ENCODE measurements around the gene PSD. TPM values are rescaled to one million over a fixed set of nuclear protein-coding genes. Genes with fewer than 3 reads are reported as not detected.

The PSD gene
- total and polyA plus RNA-seq, 10 of the 15 experiments (the other 5 are each of a cell fraction or from before 2014, with no cell fraction given) = 0.11 to 2.0 (median 0.49) TPM; not detected in 2

GRCh38 chr10:102394079-102394800, 24.3 kb downstream of the PSD start (continued):
- TF ChIP-seq ATF2 (IDR thresholded peaks at IDR 0.05; ENCODE audit: low read length) = no peak
- TF ChIP-seq ZBTB4 (CRISPR knock-in tag; IDR thresholded peaks at IDR 0.05) = no peak
- no peak for TF ChIP-seq NR2C2 (IDR thresholded peaks at IDR 0.05; ENCODE audit: borderline replicate concordance, control insufficient read depth, insufficient read length, low read depth)
- peak; percentile 21 to 50; a peak in 2 of 4 replicates for TF ChIP-seq EP300 (IDR thresholded peaks at IDR 0.05; ENCODE audit: borderline replicate concordance in 1 of 2, control insufficient read depth in 1 of 2, low read depth in 2 of 2, low read length in 2 of 2)
- TF ChIP-seq RELA (IDR thresholded peaks at IDR 0.05; ENCODE audit: borderline replicate concordance, partially characterized antibody) = peak; percentile 100
- peak; percentile 60 for TF ChIP-seq KLF5 (IDR thresholded peaks at IDR 0.05; ENCODE audit: partially characterized antibody)
- TF ChIP-seq YBX1 (IDR thresholded peaks at IDR 0.05) = no peak
- no peak for TF ChIP-seq BCLAF1 (IDR thresholded peaks at IDR 0.05)
- peak; percentile 100 for TF ChIP-seq ETV6 (conservative IDR thresholded peaks at IDR 0.05 in 1 of 2, IDR thresholded peaks at IDR 0.05 in 1 of 2; ENCODE audit: borderline replicate concordance in 1 of 2, low read depth in 1 of 2)
- peak; percentile 33; the same call in 1 of the 3 replicates for TF ChIP-seq POU2F2 (IDR thresholded peaks at IDR 0.05; ENCODE audit: borderline replicate concordance, low read depth, low read length)
- peak; percentile 93 for TF ChIP-seq NBN (IDR thresholded peaks at IDR 0.05)
- peak; percentile 67 for TF ChIP-seq LARP7 (IDR thresholded peaks at IDR 0.05)
- TF ChIP-seq CREM (IDR thresholded peaks at IDR 0.05; ENCODE audit: low read depth) = peak; percentile 97
- no peak for TF ChIP-seq SIX5 (IDR thresholded peaks at IDR 0.05; ENCODE audit: low read depth, low read length, severe bottlenecking)
- TF ChIP-seq PML (IDR thresholded peaks at IDR 0.05; ENCODE audit: low read length) = no peak
- 0 out of 2 replicates have a peak, but pooled peaks have one; percentile 52 for TF ChIP-seq TBL1XR1 (IDR thresholded peaks at IDR 0.05; ENCODE audit: low read depth, low read length)
- peak in 1 of 2 experiments; percentile 65; a peak in 1 of 4 replicates for TF ChIP-seq BHLHE40 (IDR thresholded peaks at IDR 0.05; ENCODE audit: borderline replicate concordance in 1 of 2, low read depth in 2 of 2, low read length in 1 of 2)
- TF ChIP-seq ZNF207 (IDR thresholded peaks at IDR 0.05; ENCODE audit: borderline replicate concordance) = peak; percentile 95; the same call in 1 of the 2 replicates

Measured in GM12878 (cell line).